ENCODE results near the gene DEFB110.

Gene DEFB110

GRCh38 chr6:50021894-50022293 is at the start of gene DEFB110:
Gene DEFB110, minus strand, starts transcription at chr6:50021994. Its CDS starts 59 bp downstream, at chr6:50021935.
- DNase-seq: no peak

GRCh38 chr6:50070101-50070500 is 48.3 kb upstream of the DEFB110 start:
- DNase-seq: no peak

GRCh38 chr6:50062051-50062450 is 40.3 kb upstream of the DEFB110 start:
- no peak for DNase-seq

- no peak for DNase-seq
These were observed 34.4 kb upstream of the DEFB110 start for GRCh38 chr6:50056242-50056641.

- DNase-seq: no peak
These were observed 28.0 kb upstream of the DEFB110 start, which contains the start of gene DEFB112 for GRCh38 chr6:50049829-50050228. Gene DEFB112, minus strand, starts transcription at chr6:50049929. Its CDS starts 60 bp downstream, at chr6:50049869.

- DNase-seq: no peak
These were observed 25.2 kb upstream of the DEFB110 start for GRCh38 chr6:50047026-50047425.

GRCh38 chr6:50030777-50031562 is 9.2 kb upstream of the DEFB110 start:
- DNase-seq: no peak

- no peak for DNase-seq
These were observed 8.6 kb upstream of the DEFB110 start for GRCh38 chr6:50030350-50030749.

- DNase-seq: no peak
These were observed 3.5 kb upstream of the DEFB110 start for GRCh38 chr6:50025258-50025657.

GRCh38 chr6:50007819-50008218 is 14.0 kb downstream of the DEFB110 start:
- DNase-seq: no peak

GRCh38 chr6:50003139-50003538 is 18.7 kb downstream of the DEFB110 start:
- no peak for DNase-seq

- no peak for DNase-seq
These were observed 26.5 kb downstream of the DEFB110 start for GRCh38 chr6:49995278-49995677.

GRCh38 chr6:49988900-49989299 is 32.9 kb downstream of the DEFB110 start:
- no peak for DNase-seq

GRCh38 chr6:49987749-49988148 is 34.0 kb downstream of the DEFB110 start:
- DNase-seq: no peak

- DNase-seq: no peak
These were observed 35.2 kb downstream of the DEFB110 start for GRCh38 chr6:49986551-49986950.

GRCh38 chr6:49982046-49982445 is 39.7 kb downstream of the DEFB110 start:
- DNase-seq: no peak

GRCh38 chr6:49980898-49981297 is 40.9 kb downstream of the DEFB110 start:
- no peak for DNase-seq

GRCh38 chr6:49979584-49979983 is 42.2 kb downstream of the DEFB110 start:
- no peak for DNase-seq

GRCh38 chr6:49978332-49979226 is 43.2 kb downstream of the DEFB110 start:
- no peak for DNase-seq

- no peak for DNase-seq
These were observed 52.2 kb downstream of the DEFB110 start, which contains the start of gene DEFB113 for GRCh38 chr6:49969605-49970004. Gene DEFB113, minus strand, starts transcription at chr6:49969625. Its CDS starts 0 bp downstream, at chr6:49969625.

All from CD4-positive, alpha-beta T cell treated with Interleukin-17A for 4 hours (primary cell).